ENCODE results near the gene NAA80. TPM values are rescaled to one million over a fixed set of nuclear protein-coding genes. Genes with fewer than 3 reads are reported as not detected.

Gene NAA80
- total and polyA plus RNA-seq, 2 of the 13 experiments (the other 11 are each of a cell fraction or from before 2014, with no cell fraction given) = 3.4 to 8.7 TPM

DNA sequence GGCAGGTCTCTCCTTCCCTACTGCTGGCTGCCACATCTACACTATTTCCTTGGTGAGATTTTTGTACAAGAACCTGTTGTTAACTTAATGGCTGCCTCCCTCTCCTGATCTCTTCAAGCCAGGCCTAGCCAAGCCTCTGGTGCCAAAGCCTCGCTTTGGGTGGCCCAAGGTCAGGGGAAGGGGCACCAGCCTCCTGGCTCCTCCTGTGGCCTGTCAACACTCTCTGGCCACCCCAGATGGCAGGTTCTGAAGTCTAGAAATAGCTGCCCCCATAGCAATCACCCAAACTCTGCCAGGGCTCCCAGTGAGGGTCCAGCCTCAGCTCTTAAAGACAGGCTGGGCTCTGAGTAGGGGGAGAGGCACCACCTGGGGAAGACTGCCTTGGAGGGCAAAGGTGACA, 11.9 kb downstream of the NAA80 start:
- Histone ChIP-seq H2AFZ (ENCODE audit: low read length) (no peak overlapping the region), H3K36me3 (replicated peaks in 1 of 2; ENCODE audit: control insufficient read depth in 1 of 2, insufficient read depth in 2 of 2, low read length in 2 of 2) (peaks cover 22 to 40% of the 10 kb centered on the region in 2 experiments), H3K27ac (ENCODE audit: extremely low read length, insufficient read depth, low read length) (no peak overlapping the region), H3K79me2 (ENCODE audit: insufficient read depth, low read length) (peaks cover 15% of the 10 kb centered on the region), H3K4me1 (ENCODE audit: insufficient read depth, low read length) (peaks cover 20% of the 10 kb centered on the region), H3K4me3 (replicated peaks in 1 of 3; ENCODE audit: insufficient read depth in 1 of 3, low read depth in 2 of 3, low read length in 3 of 3) (no peak overlapping the region), H3K9ac (ENCODE audit: insufficient read depth, low read depth, low read length) (no peak overlapping the region), H3K9me3 (ENCODE audit: low read length) (no peaks in the 10 kb centered on the region), H3K27me3 (ENCODE audit: control insufficient read depth in 1 of 2, insufficient read depth in 2 of 2, low read length in 2 of 2) (no peaks in the 10 kb centered on the region), H3K4me2 (ENCODE audit: low read depth, low read length) (no peak overlapping the region), H4K20me1 (ENCODE audit: insufficient read depth, low read length) (no peaks in the 10 kb centered on the region)
- intact Hi-C loops (cut with micrococcal nuclease; ENCODE audit: unreplicated experiment) (no loop called here), in situ Hi-C loops (cut with HindIII; ENCODE audit: extremely low pct_ligation_motif_present, low pct_unique_long_range_greater_than_20kb) (no loop called here)
- FAIRE-seq (no peak), ATAC-seq (no peak), DNase-seq (ENCODE audit: low spot score) (no peak)
- WGBS (ENCODE audit: low lambda C conversion rate) = 100% methylated on average over 1 of the region's 1 CpG
- TF ChIP-seq NR3C1 (CRISPR knock-in tag; IDR thresholded peaks at IDR 0.05) (no peak), ZNF792 (CRISPR knock-in tag; IDR thresholded peaks at IDR 0.05) (no peak), REPIN1 (CRISPR knock-in tag; IDR thresholded peaks at IDR 0.05; ENCODE audit: borderline replicate concordance, low read depth) (no peak), BORCS8-MEF2B (CRISPR knock-in tag; IDR thresholded peaks at IDR 0.05) (no peak), NKX3-1 (CRISPR knock-in tag; IDR thresholded peaks at IDR 0.05) (no peak), ZNF781 (CRISPR knock-in tag; IDR thresholded peaks at IDR 0.05; ENCODE audit: borderline replicate concordance, not compliant biosample characterization) (no peak), ZNF460 (CRISPR knock-in tag; IDR thresholded peaks at IDR 0.05; ENCODE audit: borderline replicate concordance) (no peak), ZNF737 (CRISPR knock-in tag; IDR thresholded peaks at IDR 0.05; ENCODE audit: borderline replicate concordance) (no peak)
- TF ChIP-seq, protein P1, sequence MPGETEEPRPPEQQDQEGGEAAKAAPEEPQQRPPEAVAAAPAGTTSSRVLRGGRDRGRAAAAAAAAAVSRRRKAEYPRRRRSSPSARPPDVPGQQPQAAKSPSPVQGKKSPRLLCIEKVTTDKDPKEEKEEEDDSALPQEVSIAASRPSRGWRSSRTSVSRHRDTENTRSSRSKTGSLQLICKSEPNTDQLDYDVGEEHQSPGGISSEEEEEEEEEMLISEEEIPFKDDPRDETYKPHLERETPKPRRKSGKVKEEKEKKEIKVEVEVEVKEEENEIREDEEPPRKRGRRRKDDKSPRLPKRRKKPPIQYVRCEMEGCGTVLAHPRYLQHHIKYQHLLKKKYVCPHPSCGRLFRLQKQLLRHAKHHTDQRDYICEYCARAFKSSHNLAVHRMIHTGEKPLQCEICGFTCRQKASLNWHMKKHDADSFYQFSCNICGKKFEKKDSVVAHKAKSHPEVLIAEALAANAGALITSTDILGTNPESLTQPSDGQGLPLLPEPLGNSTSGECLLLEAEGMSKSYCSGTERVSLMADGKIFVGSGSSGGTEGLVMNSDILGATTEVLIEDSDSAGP (CRISPR knock-in tag; IDR thresholded peaks at IDR 0.05; ENCODE audit: borderline replicate concordance) = no peak
- ChIA-PET CTCF (ENCODE audit: low intra/inter-chr PET ratio, low total read pairs) (no interaction called here), POLR2A (interaction anchor here (1.0 to 1.1 kb wide), 3 partner anchors 8 to 41 kb away, joined by 3 to 4 read pairs (median 3); no protein-coding TSS in a partner anchor)
- no TSS peak for BruUV-seq (replicated peaks)
